GM18867 (cell line): ENCODE results near the gene CSE1L.
"Not testable (repeated sequence)": the region's sequence is repeated elsewhere in the genome, so short reads cannot be mapped to it uniquely, and the experiment has no call there.

Experiments
- ATAC-seq: cut with Tn5 transposase; IDR thresholded peaks from one replicate; pipeline ENCODE4 v1.9.1; 2021; ENCODE audit warnings: mild to moderate bottlenecking, moderate library complexity; ENCODE audit not compliant: unreplicated experiment

Gene CSE1L

GRCh38 chr20:49122920-49123319 is 76.8 kb downstream of the CSE1L start:
- no peak for ATAC-seq

GRCh38 chr20:49123982-49124381 is 77.9 kb downstream of the CSE1L start:
- no peak for ATAC-seq

GRCh38 chr20:49132995-49133478 is 86.9 kb downstream of the CSE1L start:
- no peak for ATAC-seq

GRCh38 chr20:49133571-49133970 is 87.5 kb downstream of the CSE1L start:
- ATAC-seq, result no peak

- not testable (repeated sequence) for ATAC-seq
These were observed 88.7 kb downstream of the CSE1L start for GRCh38 chr20:49134797-49135196.

- ATAC-seq, result no peak
These were observed 90.9 kb downstream of the CSE1L start for GRCh38 chr20:49136817-49137571.

- no peak for ATAC-seq
These were observed 92.3 kb downstream of the CSE1L start for GRCh38 chr20:49138431-49138830.

GRCh38 chr20:49140411-49140810 is 94.3 kb downstream of the CSE1L start:
- ATAC-seq, result no peak

GRCh38 chr20:49140834-49141233 is 94.7 kb downstream of the CSE1L start:
- no peak for ATAC-seq
